GM12864 (cell line): ENCODE data around the gene SLC14A1.
A peak's percentile ranks its signal among the peaks of the same experiment; 100 is the strongest.

Experiments used
- DNase-seq: peaks from one replicate; pipeline ENCODE4 v3.0.0-alpha.2; 2011; ENCODE audit warnings: low read depth
- H3K4me3 ChIP-seq: 2 replicates; pipeline ENCODE4 v1.5.1; 2011; ENCODE audit warnings: mild to moderate bottlenecking, low read depth, low read length, control low read depth
- CTCF ChIP-seq: IDR thresholded peaks from 2 replicates; pipeline ENCODE4 v1.5.1; 2011; ENCODE audit warnings: low read depth, mild to moderate bottlenecking, moderate library complexity, low read length, control low read depth, inconsistent platforms; ENCODE audit errors: missing control alignments

The SLC14A1 gene

GRCh38 chr18:45684341-45685115, 39.5 kb upstream of the SLC14A1 start:
- TF ChIP-seq CTCF: no peak
- H3K4me3 ChIP-seq: no peak overlapping the region
- no peak for DNase-seq

GRCh38 chr18:45686891-45687611, 36.9 kb upstream of the SLC14A1 start:
- TF ChIP-seq CTCF: no peak
- peak; percentile 58 for DNase-seq
- H3K4me3 ChIP-seq: peak overlapping the region; percentile 37

- peak overlapping the region; percentile 37; the same call in 1 of the 2 replicates for H3K4me3 ChIP-seq
- DNase-seq: no peak
- no peak for TF ChIP-seq CTCF
Observed at GRCh38 chr18:45687621-45688020, 36.4 kb upstream of the SLC14A1 start.

GRCh38 chr18:45688113-45688512, 35.9 kb upstream of the SLC14A1 start:
- no peak overlapping the region for H3K4me3 ChIP-seq
- no peak for DNase-seq
- TF ChIP-seq CTCF: no peak

GRCh38 chr18:45688833-45689232, 35.1 kb upstream of the SLC14A1 start:
- TF ChIP-seq CTCF: no peak
- no peak overlapping the region for H3K4me3 ChIP-seq
- no peak for DNase-seq

- no peak for DNase-seq
- TF ChIP-seq CTCF: no peak
- H3K4me3 ChIP-seq: no peak overlapping the region
Observed at GRCh38 chr18:45689396-45689795, 34.6 kb upstream of the SLC14A1 start.
